PC-3 (cell line): ENCODE results near the gene KLF12.

ENCODE experiments used
- EZH2 ChIP-seq: fragments of 300-600 bp; sonication (generic); IDR thresholded peaks from one replicate; pipeline ENCODE4 v1.6.1; 2017; ENCODE audit warnings: antibody characterized with exemption, mild to moderate bottlenecking, low read length; ENCODE audit not compliant: unreplicated experiment
- EZH2phosphoT487 ChIP-seq: fragments of 300-600 bp; sonication (generic); IDR thresholded peaks from 2 replicates; pipeline ENCODE4 v1.6.1; 2018; ENCODE audit warnings: mild to moderate bottlenecking, antibody characterized with exemption, low read length, borderline replicate concordance
- TF ChIP-seq, protein P1 (sequence below): fragments of 300-600 bp; sonication (generic); conservative IDR thresholded peaks from 2 replicates; pipeline ENCODE4 v1.5.1; 2017; ENCODE audit warnings: antibody characterized with exemption, low read depth, mild to moderate bottlenecking, low read length

DNA sequence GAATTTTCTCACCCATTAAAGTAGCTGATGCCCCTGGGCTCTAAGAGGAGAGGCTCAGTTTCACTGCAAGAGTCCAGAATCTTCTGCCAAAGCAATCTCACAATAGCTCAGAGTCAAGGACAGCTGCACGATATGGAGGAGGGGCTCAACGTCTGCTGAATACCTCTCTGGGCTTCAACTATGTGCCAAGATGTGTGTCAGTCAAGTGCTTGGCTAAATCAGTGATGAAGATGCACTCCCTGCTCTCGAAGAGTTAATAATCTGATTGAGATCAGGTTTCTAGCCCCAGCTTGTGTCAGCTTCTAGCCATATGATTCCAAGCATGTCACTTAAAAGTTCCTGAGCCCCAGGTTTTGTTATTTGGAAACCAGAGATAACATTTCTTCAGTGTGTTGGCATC lies 46.8 kb downstream of the KLF12 start:
- TF ChIP-seq, protein P1, sequence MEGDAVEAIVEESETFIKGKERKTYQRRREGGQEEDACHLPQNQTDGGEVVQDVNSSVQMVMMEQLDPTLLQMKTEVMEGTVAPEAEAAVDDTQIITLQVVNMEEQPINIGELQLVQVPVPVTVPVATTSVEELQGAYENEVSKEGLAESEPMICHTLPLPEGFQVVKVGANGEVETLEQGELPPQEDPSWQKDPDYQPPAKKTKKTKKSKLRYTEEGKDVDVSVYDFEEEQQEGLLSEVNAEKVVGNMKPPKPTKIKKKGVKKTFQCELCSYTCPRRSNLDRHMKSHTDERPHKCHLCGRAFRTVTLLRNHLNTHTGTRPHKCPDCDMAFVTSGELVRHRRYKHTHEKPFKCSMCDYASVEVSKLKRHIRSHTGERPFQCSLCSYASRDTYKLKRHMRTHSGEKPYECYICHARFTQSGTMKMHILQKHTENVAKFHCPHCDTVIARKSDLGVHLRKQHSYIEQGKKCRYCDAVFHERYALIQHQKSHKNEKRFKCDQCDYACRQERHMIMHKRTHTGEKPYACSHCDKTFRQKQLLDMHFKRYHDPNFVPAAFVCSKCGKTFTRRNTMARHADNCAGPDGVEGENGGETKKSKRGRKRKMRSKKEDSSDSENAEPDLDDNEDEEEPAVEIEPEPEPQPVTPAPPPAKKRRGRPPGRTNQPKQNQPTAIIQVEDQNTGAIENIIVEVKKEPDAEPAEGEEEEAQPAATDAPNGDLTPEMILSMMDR, result no peak
- TF ChIP-seq EZH2phosphoT487 (no peak), EZH2 (no peak)
